OCI-LY1 (cell line): ENCODE data around the gene TAC4.
"Not testable (repeated sequence)": the region's sequence is repeated elsewhere in the genome, so short reads cannot be mapped to it uniquely, and the experiment has no call there.

ENCODE experiments used
- CTCF ChIP-seq: fragments of 200-600 bp; sonication (generic), shearing (Covaris generic); IDR thresholded peaks from 2 replicates; pipeline ENCODE4 v1.5.1; 2017; ENCODE audit warnings: mild to moderate bottlenecking, antibody characterized with exemption, low read length, moderate library complexity, mixed read lengths
- EZH2 ChIP-seq: fragments of 200-600 bp; sonication (generic), shearing (Covaris generic); IDR thresholded peaks from 2 replicates; pipeline ENCODE4 v1.8.0; 2017; ENCODE audit warnings: borderline replicate concordance, mixed run types, mild to moderate bottlenecking, antibody characterized with exemption, low read length, moderate library complexity, mixed read lengths

- TF ChIP-seq CTCF, EZH2: not testable (repeated sequence)
Measured at GRCh38 chr17:49828325-49828724, 19.5 kb downstream of the TAC4 start.
